BLaER1 (cell line): ENCODE results near the gene SLC40A1.

Source experiments
- H3K27ac ChIP-seq: shearing (Covaris generic); formaldehyde crosslinking; 2 replicates; pipeline ENCODE4 v1.8.1; 2022
- H3K27me3 ChIP-seq: shearing (Covaris generic); formaldehyde crosslinking; 2 replicates; pipeline ENCODE4 v1.8.1; 2022
- H3K36me3 ChIP-seq: shearing (Covaris generic); formaldehyde crosslinking; 2 replicates; pipeline ENCODE4 v1.8.1; 2022
- H3K4me1 ChIP-seq: shearing (Covaris generic); formaldehyde crosslinking; 2 replicates; pipeline ENCODE4 v1.8.1; 2022
- H3K4me2 ChIP-seq: shearing (Covaris generic); formaldehyde crosslinking; 2 replicates; pipeline ENCODE4 v1.8.1; 2022
- H3K4me3 ChIP-seq: shearing (Covaris generic); formaldehyde crosslinking; 2 replicates; pipeline ENCODE4 v1.8.1; 2022
- H3K9ac ChIP-seq: shearing (Covaris generic); formaldehyde crosslinking; 2 replicates; pipeline ENCODE4 v1.8.1; 2022
- H3K9me3 ChIP-seq: shearing (Covaris generic); formaldehyde crosslinking; 2 replicates; pipeline ENCODE4 v1.8.1; 2022
- H4K20me1 ChIP-seq: shearing (Covaris generic); formaldehyde crosslinking; 2 replicates; pipeline ENCODE4 v1.8.1; 2022
- Cebpa-rat ChIP-seq: shearing (Covaris generic); IDR thresholded peaks from 2 replicates; pipeline ENCODE4 v1.8.1; 2022

The SLC40A1 gene

DNA sequence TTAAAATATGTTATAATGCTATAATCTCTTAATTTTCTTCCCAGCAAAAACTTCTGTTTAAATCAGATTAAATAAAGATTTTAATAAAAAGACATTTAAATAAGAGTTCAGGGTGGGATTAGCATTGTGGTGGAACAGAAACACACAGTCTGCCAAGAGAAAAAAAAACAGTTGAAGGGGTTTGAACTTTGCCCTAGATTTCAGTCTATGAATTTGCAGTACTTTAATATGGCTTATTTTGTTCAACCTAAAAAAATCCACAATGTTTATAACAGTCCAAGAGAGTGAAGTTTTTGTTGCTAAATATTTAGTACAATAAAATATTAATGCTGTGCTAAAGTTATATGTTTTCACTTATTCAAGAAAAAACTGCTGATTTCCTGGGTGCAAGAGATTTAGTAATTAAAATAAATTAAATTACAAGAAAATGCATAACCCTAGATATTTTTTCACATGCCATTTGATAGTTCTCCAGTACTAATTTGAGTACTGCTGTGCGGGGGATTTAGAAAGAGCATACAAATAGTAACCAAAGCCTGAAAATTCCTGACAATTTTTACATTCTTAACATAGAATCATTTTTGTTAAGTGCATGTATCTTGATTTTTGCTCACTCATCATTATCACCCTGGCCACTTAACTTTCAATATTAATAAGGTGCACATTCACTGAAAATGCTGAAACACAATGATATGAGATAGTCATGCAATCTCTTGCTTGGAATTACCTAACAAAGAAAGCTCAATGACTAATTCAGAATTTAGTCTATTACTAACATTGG, 52.6 kb downstream of the SLC40A1 start:
- no peak overlapping the region for H3K4me2 ChIP-seq
- no peak for TF ChIP-seq Cebpa-rat
- no peaks in the 10 kb centered on the region for H3K36me3 ChIP-seq
- H3K4me3 ChIP-seq, result no peak overlapping the region
- H3K27ac ChIP-seq, result no peak overlapping the region
- no peaks in the 10 kb centered on the region for H3K4me1 ChIP-seq
- H3K27me3 ChIP-seq, result no peaks in the 10 kb centered on the region
- H4K20me1 ChIP-seq, result no peaks in the 10 kb centered on the region
- H3K9me3 ChIP-seq, result no peaks in the 10 kb centered on the region
- no peak overlapping the region for H3K9ac ChIP-seq

DNA sequence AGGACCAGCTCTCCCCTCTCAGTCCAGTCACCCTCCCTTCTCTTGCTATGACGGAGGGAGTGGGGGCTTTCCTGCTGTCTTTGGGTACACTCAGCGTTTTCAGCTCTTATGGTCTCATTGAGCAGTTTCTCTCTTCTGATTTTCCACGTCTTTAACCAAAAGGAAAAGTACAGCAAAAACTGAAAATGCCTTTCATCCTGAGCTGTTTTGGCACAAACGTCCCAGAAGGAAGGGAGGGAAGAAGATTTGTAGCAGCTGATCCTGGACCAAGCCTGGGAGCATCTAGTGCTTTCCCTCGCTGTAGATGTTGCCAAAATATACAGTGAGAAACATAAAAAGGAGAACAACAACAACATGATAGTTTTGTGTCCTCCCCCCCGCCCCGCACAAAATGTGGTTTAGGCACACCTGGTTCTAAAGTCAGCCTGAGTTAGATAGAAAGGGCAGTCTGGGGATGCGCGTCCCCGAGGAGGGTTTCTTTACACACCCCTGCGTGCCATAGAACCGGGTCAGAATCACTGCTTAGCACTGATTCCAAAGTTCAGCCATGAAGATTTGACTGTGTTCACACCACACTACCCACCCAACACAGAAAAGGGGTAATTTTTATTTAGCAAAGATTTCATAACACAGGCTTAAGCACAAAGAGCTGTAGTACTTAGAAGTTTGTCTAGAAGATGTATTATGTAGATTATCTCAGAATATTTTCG, 53.4 kb downstream of the SLC40A1 start:
- Histone ChIP-seq H3K27me3 (no peaks in the 10 kb centered on the region), H3K4me2 (no peak overlapping the region), H3K4me1 (no peaks in the 10 kb centered on the region), H3K4me3 (no peak overlapping the region), H3K9ac (no peak overlapping the region), H3K27ac (no peak overlapping the region), H3K9me3 (no peaks in the 10 kb centered on the region), H3K36me3 (no peaks in the 10 kb centered on the region), H4K20me1 (no peaks in the 10 kb centered on the region)
- TF ChIP-seq Cebpa-rat, result no peak

DNA sequence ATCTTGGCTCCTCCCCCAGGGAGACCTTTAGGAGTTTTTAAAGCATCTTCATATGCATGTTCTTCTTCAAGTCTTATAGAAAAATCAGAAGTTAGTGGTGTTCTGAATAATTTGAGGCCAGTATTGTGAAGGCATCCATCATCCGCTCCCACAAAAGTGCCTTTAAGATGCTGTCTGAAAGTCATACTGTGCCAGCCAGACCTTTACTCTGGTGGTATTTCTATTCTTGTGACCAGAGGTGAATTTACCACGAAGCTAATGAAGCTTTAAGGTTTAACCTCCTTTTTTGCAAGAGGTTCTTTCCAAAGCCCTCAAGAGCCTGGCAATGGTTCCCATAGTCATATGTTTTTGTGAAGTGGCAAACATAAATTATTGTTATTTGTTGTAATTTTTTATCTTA, 54.3 kb downstream of the SLC40A1 start:
- Histone ChIP-seq H3K9me3 (no peaks in the 10 kb centered on the region), H3K4me1 (no peaks in the 10 kb centered on the region), H3K4me2 (no peak overlapping the region), H3K9ac (no peak overlapping the region), H3K27ac (no peak overlapping the region), H3K36me3 (no peaks in the 10 kb centered on the region), H4K20me1 (no peaks in the 10 kb centered on the region), H3K27me3 (no peaks in the 10 kb centered on the region), H3K4me3 (no peak overlapping the region)
- no peak for TF ChIP-seq Cebpa-rat

DNA sequence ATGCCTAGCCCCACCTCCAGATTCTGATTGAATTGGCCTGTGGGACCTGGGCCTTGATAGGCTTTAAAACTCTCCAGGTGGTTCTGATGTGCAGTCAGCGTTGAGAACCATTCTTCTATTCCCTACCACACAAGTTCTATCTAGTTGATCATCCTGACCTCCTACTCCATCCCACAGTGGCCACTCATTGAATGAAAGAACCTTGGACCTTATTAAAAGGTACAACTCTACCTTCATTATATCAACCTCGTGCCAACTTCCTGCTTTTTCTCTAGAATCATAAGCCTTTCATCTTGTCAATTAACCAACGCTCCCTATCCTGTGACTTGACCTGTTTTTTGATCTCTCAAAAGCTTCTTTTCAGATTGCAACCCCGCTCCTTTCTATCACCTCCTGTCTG, 55.8 kb downstream of the SLC40A1 start:
- Histone ChIP-seq H3K36me3 (no peaks in the 10 kb centered on the region), H3K27ac (no peak overlapping the region), H3K4me3 (no peak overlapping the region), H3K4me1 (no peaks in the 10 kb centered on the region), H3K9ac (no peak overlapping the region), H3K27me3 (no peaks in the 10 kb centered on the region), H3K4me2 (no peak overlapping the region), H4K20me1 (no peaks in the 10 kb centered on the region), H3K9me3 (no peaks in the 10 kb centered on the region)
- no peak for TF ChIP-seq Cebpa-rat

DNA sequence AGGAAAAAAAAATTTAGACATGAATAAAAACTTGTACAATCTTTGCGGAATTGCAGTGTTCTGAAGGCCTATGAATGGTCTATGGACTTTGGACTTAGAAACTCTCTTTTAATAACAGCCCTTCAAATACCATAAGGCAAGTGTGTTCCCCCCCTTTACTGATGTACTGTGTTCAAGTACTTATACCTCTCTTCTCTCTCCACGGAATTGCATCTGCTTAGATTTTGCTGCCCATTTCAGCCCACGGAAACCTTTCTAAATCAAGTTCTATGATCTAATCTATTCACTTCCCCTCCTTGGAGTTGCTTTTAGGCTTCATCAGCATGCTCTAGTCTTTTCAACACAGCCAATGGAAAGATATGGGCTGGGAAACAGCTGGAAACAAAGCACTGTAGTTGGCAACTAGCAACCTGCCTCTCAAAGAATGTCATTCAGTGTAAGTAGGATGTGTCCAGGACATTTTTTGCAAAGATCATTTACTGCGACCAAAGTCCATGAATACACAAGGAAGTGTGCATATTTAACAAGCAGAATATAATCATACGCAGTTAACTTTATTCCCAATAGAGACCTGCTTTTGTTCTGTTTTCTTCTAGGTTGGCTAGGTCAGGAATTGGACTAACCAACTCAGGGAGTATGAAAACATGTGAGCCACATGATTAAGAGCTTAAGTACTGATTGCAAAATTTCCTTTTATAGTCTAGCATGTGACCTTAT, 58.0 kb downstream of the SLC40A1 start:
- Histone ChIP-seq H3K27ac (no peak overlapping the region), H3K27me3 (no peaks in the 10 kb centered on the region), H3K9ac (no peak overlapping the region), H3K4me3 (no peak overlapping the region), H4K20me1 (no peaks in the 10 kb centered on the region), H3K4me2 (no peak overlapping the region), H3K36me3 (no peaks in the 10 kb centered on the region), H3K9me3 (no peaks in the 10 kb centered on the region), H3K4me1 (no peaks in the 10 kb centered on the region)
- no peak for TF ChIP-seq Cebpa-rat

DNA sequence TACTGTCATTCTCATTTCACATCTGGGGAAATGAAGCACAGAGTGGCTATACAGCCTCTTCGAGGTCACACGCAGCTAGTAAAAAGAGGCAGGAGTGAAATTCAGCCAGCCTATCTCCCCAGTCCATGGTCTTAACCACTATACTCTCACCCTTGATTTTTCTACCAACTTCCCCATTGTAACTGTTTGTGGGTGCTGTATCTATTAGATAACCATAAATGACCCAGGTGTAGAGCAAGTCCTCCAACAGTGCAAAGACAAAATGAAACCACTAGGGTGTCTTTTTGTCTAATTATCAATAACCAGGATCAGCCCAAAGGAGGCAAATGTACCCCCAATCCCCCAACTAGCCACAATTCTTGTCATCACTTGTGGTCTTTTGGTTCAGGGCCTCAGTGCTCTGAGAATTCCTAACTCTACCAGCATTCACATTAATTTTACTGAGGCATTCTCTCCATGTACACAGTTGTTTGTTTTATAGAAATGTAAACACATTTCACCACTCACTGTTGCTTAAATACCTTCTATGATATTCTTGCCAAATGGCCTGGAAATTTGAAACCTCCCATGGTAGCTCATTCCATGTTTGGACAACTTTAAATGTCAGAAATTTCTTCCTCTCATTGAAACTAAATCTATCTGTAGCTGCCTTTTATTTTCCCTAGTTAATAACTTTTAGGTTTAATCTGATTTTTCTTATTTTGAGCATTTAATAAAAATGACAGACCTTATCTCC, 58.7 kb downstream of the SLC40A1 start:
- no peaks in the 10 kb centered on the region for H3K27me3 ChIP-seq
- H3K27ac ChIP-seq, result no peak overlapping the region
- no peaks in the 10 kb centered on the region for H3K4me1 ChIP-seq
- no peaks in the 10 kb centered on the region for H4K20me1 ChIP-seq
- no peaks in the 10 kb centered on the region for H3K36me3 ChIP-seq
- H3K4me2 ChIP-seq, result no peak overlapping the region
- H3K9me3 ChIP-seq, result no peaks in the 10 kb centered on the region
- H3K9ac ChIP-seq, result no peak overlapping the region
- H3K4me3 ChIP-seq, result no peak overlapping the region
- no peak for TF ChIP-seq Cebpa-rat

DNA sequence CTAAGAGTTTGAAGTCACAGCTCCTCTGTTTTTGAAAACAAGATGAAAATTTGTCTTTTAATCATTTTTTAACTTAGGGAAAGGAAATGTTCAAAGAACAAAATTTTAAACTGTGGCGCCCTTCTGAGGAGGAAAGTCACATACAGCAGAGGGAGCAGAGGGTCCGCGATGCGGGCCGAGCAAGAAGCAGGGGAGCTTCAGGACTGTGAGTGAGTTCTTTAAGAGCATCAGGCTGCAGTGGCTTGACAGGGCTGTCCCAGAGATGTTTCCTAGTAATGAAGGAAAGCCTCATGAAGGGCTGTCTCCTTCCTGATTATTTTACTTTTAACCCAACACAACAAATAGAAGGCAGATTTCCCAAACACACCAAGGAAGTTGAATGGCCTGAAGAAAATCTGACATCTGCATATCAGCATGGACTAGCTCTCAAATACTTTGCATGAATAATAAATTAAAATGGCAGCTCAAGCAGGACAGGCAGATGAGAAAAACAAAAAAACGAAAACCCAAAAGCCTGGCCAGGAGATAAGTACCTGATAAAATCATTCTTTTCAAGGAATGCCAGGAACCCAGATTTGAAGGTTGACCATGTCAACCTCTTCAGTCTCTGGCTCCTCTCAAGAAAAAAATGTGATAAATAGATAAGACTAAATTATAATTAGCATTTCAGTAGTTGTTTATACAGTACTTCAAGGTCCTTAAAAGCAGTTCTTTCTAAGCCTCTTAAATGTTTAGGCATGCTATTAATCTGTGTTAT, 60.8 kb downstream of the SLC40A1 start:
- Histone ChIP-seq H3K4me1 (no peaks in the 10 kb centered on the region), H3K27me3 (no peaks in the 10 kb centered on the region), H3K4me2 (no peak overlapping the region), H3K9me3 (no peaks in the 10 kb centered on the region), H3K36me3 (no peaks in the 10 kb centered on the region), H3K9ac (no peak overlapping the region), H3K27ac (no peak overlapping the region), H3K4me3 (no peak overlapping the region), H4K20me1 (no peaks in the 10 kb centered on the region)
- no peak for TF ChIP-seq Cebpa-rat

DNA sequence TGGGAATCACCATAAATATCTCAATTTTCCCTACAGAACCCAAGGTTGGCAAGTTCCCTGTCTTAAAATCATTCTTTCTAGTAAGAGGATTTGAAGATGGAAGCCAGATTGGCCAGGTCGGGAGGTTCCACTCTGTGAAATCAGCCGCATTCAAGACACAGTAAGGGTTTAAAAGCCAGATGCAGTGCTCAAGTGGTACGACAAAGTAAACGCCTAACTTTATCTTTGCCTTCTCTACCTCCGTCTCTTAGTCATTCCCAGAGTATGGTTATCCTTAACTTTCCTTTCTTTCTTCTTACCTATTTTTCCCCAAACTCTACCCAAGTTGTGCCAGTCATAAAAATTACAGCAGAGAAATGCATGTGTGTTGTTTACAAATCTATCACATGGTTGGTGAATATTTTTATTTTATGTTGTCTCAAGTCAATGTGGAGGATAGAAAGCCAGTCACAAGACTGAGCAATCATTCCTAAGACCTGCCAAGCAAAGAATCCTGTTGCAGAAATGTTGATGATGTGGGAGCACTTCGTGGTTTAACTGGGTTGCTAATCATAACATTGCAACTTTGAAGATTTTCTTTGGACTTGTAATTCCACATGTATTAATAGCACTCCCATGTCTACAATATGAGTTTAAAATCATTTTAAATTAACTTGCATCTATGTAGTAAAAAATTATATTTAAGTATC, 62.6 kb downstream of the SLC40A1 start:
- no peak overlapping the region for H3K4me3 ChIP-seq
- H3K9ac ChIP-seq, result no peak overlapping the region
- no peak overlapping the region for H3K4me2 ChIP-seq
- no peaks in the 10 kb centered on the region for H3K27me3 ChIP-seq
- TF ChIP-seq Cebpa-rat, result no peak
- H3K36me3 ChIP-seq, result no peaks in the 10 kb centered on the region
- no peaks in the 10 kb centered on the region for H3K4me1 ChIP-seq
- H3K9me3 ChIP-seq, result no peaks in the 10 kb centered on the region
- H3K27ac ChIP-seq, result no peak overlapping the region
- no peaks in the 10 kb centered on the region for H4K20me1 ChIP-seq

DNA sequence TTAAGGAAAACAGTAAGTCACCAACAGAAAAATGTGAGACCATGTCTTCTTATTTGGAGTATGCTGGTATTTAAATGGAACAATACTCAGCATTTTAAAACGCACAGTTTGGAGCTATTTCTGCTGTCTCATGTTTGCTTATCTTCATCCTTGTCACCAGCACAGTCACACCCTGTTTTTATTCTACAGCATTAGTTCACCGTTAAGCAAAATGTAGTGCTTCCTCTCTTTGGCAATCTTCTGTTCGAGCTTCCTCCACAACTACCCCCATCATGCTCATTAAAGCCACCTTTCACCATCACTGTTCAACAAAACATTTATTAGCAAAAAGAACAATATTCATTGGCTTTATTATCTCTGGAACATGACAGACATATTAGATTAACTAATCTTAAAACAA, 64.0 kb downstream of the SLC40A1 start:
- H3K9me3 ChIP-seq, result no peaks in the 10 kb centered on the region

More for the DNA sequence above, 64.0 kb downstream of the SLC40A1 start:
- no peaks in the 10 kb centered on the region for H3K36me3 ChIP-seq
- no peak overlapping the region for H3K27ac ChIP-seq
- no peaks in the 10 kb centered on the region for H3K27me3 ChIP-seq
- no peaks in the 10 kb centered on the region for H4K20me1 ChIP-seq
- H3K4me3 ChIP-seq, result no peak overlapping the region
- H3K4me2 ChIP-seq, result no peak overlapping the region
- H3K9ac ChIP-seq, result no peak overlapping the region
- H3K4me1 ChIP-seq, result no peaks in the 10 kb centered on the region
- TF ChIP-seq Cebpa-rat, result no peak
